ENCODE measurements around the gene AP3S2.

GRCh38 chr15:89909611-89910010, 15.8 kb upstream of the AP3S2 start:
- TF ChIP-seq, protein P1, sequence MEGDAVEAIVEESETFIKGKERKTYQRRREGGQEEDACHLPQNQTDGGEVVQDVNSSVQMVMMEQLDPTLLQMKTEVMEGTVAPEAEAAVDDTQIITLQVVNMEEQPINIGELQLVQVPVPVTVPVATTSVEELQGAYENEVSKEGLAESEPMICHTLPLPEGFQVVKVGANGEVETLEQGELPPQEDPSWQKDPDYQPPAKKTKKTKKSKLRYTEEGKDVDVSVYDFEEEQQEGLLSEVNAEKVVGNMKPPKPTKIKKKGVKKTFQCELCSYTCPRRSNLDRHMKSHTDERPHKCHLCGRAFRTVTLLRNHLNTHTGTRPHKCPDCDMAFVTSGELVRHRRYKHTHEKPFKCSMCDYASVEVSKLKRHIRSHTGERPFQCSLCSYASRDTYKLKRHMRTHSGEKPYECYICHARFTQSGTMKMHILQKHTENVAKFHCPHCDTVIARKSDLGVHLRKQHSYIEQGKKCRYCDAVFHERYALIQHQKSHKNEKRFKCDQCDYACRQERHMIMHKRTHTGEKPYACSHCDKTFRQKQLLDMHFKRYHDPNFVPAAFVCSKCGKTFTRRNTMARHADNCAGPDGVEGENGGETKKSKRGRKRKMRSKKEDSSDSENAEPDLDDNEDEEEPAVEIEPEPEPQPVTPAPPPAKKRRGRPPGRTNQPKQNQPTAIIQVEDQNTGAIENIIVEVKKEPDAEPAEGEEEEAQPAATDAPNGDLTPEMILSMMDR (IDR thresholded peaks at IDR 0.05) = no peak
- TF ChIP-seq POLR2A (IDR thresholded peaks at IDR 0.05) = no peak

All from testis (tissue), 2 donors.